HEK293T (cell line): ENCODE data around the gene DHH.

Experiments
- CTCF ChIA-PET: fragments of 350-600 bp; formaldehyde crosslinking; extraction: SDS; loops from one replicate; lab custom pipeline; 2021; ENCODE audit warnings: antibody characterized with exemption, inconsistent platforms; lab: Yijun Ruan, JAX
- POLR2A ChIA-PET: fragments of 350-600 bp; formaldehyde crosslinking; extraction: SDS; loops from one replicate; lab custom pipeline; 2020; ENCODE audit warnings: antibody characterized with exemption, inconsistent platforms; lab: Yijun Ruan, JAX
- DNase-seq: peaks from one replicate; pipeline ENCODE4 v3.0.0; 2012; ENCODE audit warnings: mixed read lengths; ENCODE audit errors: extremely low spot score
- ARNT ChIP-seq: fragments of 450-650 bp; IDR thresholded peaks from 2 replicates; pipeline ENCODE4 v1.6.1; 2017; ENCODE audit warnings: mild to moderate bottlenecking
- BHLHE40 ChIP-seq: fragments of 450-650 bp; IDR thresholded peaks from 2 replicates; pipeline ENCODE4 v1.6.1; 2016; ENCODE audit warnings: mild to moderate bottlenecking, moderate library complexity, borderline replicate concordance
- CTBP1 ChIP-seq: fragments of 450-650 bp; IDR thresholded peaks from 2 replicates; pipeline ENCODE4 v1.6.1; 2016; ENCODE audit warnings: borderline replicate concordance
- ELF4 ChIP-seq: fragments of 450-650 bp; IDR thresholded peaks from 2 replicates; pipeline ENCODE4 v1.6.1; 2017; ENCODE audit warnings: antibody characterized with exemption
- FOXA1 ChIP-seq: fragments of 450-650 bp; IDR thresholded peaks from 2 replicates; pipeline ENCODE4 v1.6.1; 2016; ENCODE audit warnings: mild to moderate bottlenecking
- FOXK2 ChIP-seq: fragments of 450-650 bp; IDR thresholded peaks from 2 replicates; pipeline ENCODE4 v1.6.1; 2016; ENCODE audit warnings: mild to moderate bottlenecking
- FOXM1 ChIP-seq: fragments of 450-650 bp; IDR thresholded peaks from 2 replicates; pipeline ENCODE4 v1.6.1; 2017; ENCODE audit warnings: mild to moderate bottlenecking, borderline replicate concordance
- HDGF ChIP-seq: fragments of 450-650 bp; IDR thresholded peaks from 2 replicates; pipeline ENCODE4 v1.6.1; 2017; ENCODE audit warnings: antibody characterized with exemption, borderline replicate concordance
- L3MBTL2 ChIP-seq: fragments of 450-650 bp; conservative IDR thresholded peaks from 2 replicates; pipeline ENCODE4 v1.6.1; 2016; ENCODE audit warnings: mild to moderate bottlenecking
- LEF1 ChIP-seq: fragments of 450-650 bp; IDR thresholded peaks from 2 replicates; pipeline ENCODE4 v1.6.1; 2017; ENCODE audit warnings: mild to moderate bottlenecking, borderline replicate concordance
- NFRKB ChIP-seq: fragments of 450-650 bp; IDR thresholded peaks from 2 replicates; pipeline ENCODE4 v1.6.1; 2016; ENCODE audit warnings: mild to moderate bottlenecking, moderate library complexity
- PKNOX1 ChIP-seq: fragments of 450-650 bp; IDR thresholded peaks from 2 replicates; pipeline ENCODE4 v1.6.1; 2016
- SP1 ChIP-seq: fragments of 450-650 bp; IDR thresholded peaks from 2 replicates; pipeline ENCODE4 v1.6.1; 2017
- SUZ12 ChIP-seq: fragments of 450-650 bp; IDR thresholded peaks from 2 replicates; pipeline ENCODE4 v1.6.1; 2016; ENCODE audit warnings: mild to moderate bottlenecking
- TARDBP ChIP-seq: fragments of 450-650 bp; IDR thresholded peaks from 2 replicates; pipeline ENCODE4 v1.6.1; 2016
- ZNF384 ChIP-seq: fragments of 450-650 bp; IDR thresholded peaks from 2 replicates; pipeline ENCODE4 v1.6.1; 2016

DHH gene

GRCh38 chr12:49097381-49097780 lies 2.8 kb upstream of the DHH start:
- CTCF ChIA-PET, result interaction anchor here (2.3 to 4.9 kb wide), 2 partner anchors 9 to 33 kb away, joined by 15 to 35 read pairs; no protein-coding TSS in a partner anchor
- POLR2A ChIA-PET, result interaction anchor here (4.4 kb wide), 1 partner anchor 34 kb away, joined by 27 read pairs; the partner anchor contains the start of gene TUBA1B
- TF ChIP-seq BHLHE40 (no peak), CTBP1 (no peak), L3MBTL2 (no peak), LEF1 (no peak), ARNT (no peak), FOXM1 (no peak), SUZ12 (no peak), SP1 (no peak)
- no peak for DNase-seq

DNA sequence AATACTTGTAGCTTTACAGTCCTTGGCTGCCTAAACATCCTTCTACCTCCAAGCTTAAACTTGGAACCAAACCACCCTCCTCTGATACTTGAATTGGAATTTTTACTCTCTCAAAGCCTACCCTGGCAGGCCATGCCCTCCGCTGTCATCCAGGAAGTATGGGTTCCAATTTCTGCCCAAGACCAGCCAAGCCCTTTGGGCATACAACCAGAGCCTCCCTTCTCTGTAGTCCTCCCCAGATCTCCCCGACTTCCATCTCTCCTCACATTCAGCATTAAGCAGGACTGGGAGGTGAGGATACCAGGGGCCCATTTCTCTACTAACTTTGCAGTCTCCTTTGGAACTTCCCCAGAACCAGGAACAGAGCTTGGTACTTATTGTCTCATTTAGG lies 369 bp upstream of the DHH start:
- POLR2A ChIA-PET, result interaction anchor here (1.7 kb wide), 1 partner anchor 36 kb away, joined by 8 read pairs; the partner anchor contains the start of gene TUBA1B
- no peak for DNase-seq
- no peak for TF ChIP-seq FOXM1
- TF ChIP-seq NFRKB, result no peak
- no peak for TF ChIP-seq SP1
- TF ChIP-seq ARNT, result no peak
- TF ChIP-seq FOXA1, result no peak
- TF ChIP-seq CTBP1, result no peak
- TF ChIP-seq ELF4, result no peak
- no peak for TF ChIP-seq PKNOX1
- no peak for TF ChIP-seq ZNF384
- no peak for TF ChIP-seq LEF1
- no peak for TF ChIP-seq BHLHE40
- no peak for TF ChIP-seq HDGF
- TF ChIP-seq L3MBTL2, result no peak
- CTCF ChIA-PET, result interaction anchor here (0.8 to 1.4 kb wide), 3 partner anchors 25 to 31 kb away, joined by 3 to 4 read pairs (median 3); partner anchors contain the start of gene RHEBL1

- ChIA-PET POLR2A (interaction anchor here (1.1 to 1.7 kb wide), 3 partner anchors 14 to 37 kb away, joined by 4 to 8 read pairs (median 4); partner anchors contain the start of gene TUBA1B), CTCF (interaction anchor here (0.7 to 1.4 kb wide), 4 partner anchors 9 to 50 kb away, joined by 3 read pairs; partner anchors contain the start of gene RHEBL1)
- TF ChIP-seq ELF4 (no peak), FOXK2 (no peak), SUZ12 (no peak), LEF1 (no peak), FOXA1 (no peak), TARDBP (no peak), SP1 (no peak), BHLHE40 (no peak), ZNF384 (no peak), L3MBTL2 (no peak), CTBP1 (no peak), PKNOX1 (no peak), HDGF (no peak), NFRKB (no peak), ARNT (no peak), FOXM1 (no peak)
- no peak for DNase-seq
These were observed 825 bp downstream of the DHH start for GRCh38 chr12:49093792-49094159.

DNA sequence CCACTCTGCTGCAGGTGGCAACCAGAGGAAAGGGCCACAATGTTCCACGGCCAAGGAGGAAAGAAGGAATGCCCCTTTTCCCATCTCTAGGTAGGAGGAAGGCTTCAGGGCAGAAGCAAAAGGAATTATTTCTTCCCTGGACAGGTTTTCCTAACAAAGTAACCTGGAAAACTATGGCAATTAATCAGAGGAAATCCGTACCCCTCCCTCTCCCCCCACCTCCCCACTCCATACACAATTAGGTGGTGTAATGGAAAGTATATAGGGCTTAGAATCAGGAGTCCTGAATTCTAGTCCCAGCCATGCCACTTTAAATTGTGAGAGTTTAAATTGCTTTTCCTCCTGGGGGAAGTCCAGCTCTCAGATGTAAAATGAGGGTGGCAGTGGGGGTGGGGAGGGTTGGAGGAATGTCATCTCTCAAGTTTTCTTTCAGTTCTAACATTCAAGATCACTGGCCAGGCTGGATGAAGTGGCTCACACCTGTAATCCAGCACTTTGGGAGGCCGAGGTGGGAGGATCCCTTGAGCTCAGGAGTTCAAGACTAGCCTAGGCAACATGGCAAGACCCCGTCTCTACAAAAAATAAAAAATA lies 1.7 kb downstream of the DHH start:
- no peak for DNase-seq
- POLR2A ChIA-PET, result interaction anchor here (1.1 to 1.6 kb wide), 6 partner anchors 9 to 38 kb away, joined by 4 to 18 read pairs (median 5); partner anchors contain the start of genes RHEBL1 and TUBA1B
- CTCF ChIA-PET, result interaction anchor here (0.6 to 2.2 kb wide), 12 partner anchors 8 to 171 kb away, joined by 3 to 28 read pairs (median 4); partner anchors contain the start of genes LMBR1L and RHEBL1
- TF ChIP-seq CTBP1, result no peak
- TF ChIP-seq PKNOX1, result no peak
- no peak for TF ChIP-seq L3MBTL2
- no peak for TF ChIP-seq TARDBP
- no peak for TF ChIP-seq SUZ12
- TF ChIP-seq SP1, result no peak
- no peak for TF ChIP-seq HDGF
- no peak for TF ChIP-seq FOXM1
- no peak for TF ChIP-seq ARNT
- TF ChIP-seq LEF1, result no peak
- TF ChIP-seq FOXA1, result no peak
- TF ChIP-seq ZNF384, result no peak
- no peak for TF ChIP-seq FOXK2
- TF ChIP-seq NFRKB, result no peak

GRCh38 chr12:49092086-49092815 lies 2.4 kb downstream of the DHH start:
- POLR2A ChIA-PET, result interaction anchor here (0.6 to 1.6 kb wide), 7 partner anchors 9 to 143 kb away, joined by 3 to 18 read pairs (median 4); partner anchors contain the start of genes RHEBL1 and TUBA1B
- peak; percentile 58 for DNase-seq
- TF ChIP-seq TARDBP (no peak), ARNT (no peak), ELF4 (no peak), FOXA1 (no peak), ZNF384 (no peak), HDGF (no peak), PKNOX1 (no peak), FOXM1 (no peak), L3MBTL2 (no peak), CTBP1 (no peak), LEF1 (no peak), SUZ12 (no peak), FOXK2 (no peak), SP1 (no peak), NFRKB (no peak), BHLHE40 (no peak)
- CTCF ChIA-PET, result interaction anchor here (0.6 to 2.2 kb wide), 11 partner anchors 8 to 171 kb away, joined by 3 to 28 read pairs (median 4); partner anchors contain the start of genes LMBR1L and RHEBL1
